ENCODE data around the gene MRPS22.
"Not testable (repeated sequence)": the region's sequence is repeated elsewhere in the genome, so short reads cannot be mapped to it uniquely, and the experiment has no call there.

Gene MRPS22

DNA sequence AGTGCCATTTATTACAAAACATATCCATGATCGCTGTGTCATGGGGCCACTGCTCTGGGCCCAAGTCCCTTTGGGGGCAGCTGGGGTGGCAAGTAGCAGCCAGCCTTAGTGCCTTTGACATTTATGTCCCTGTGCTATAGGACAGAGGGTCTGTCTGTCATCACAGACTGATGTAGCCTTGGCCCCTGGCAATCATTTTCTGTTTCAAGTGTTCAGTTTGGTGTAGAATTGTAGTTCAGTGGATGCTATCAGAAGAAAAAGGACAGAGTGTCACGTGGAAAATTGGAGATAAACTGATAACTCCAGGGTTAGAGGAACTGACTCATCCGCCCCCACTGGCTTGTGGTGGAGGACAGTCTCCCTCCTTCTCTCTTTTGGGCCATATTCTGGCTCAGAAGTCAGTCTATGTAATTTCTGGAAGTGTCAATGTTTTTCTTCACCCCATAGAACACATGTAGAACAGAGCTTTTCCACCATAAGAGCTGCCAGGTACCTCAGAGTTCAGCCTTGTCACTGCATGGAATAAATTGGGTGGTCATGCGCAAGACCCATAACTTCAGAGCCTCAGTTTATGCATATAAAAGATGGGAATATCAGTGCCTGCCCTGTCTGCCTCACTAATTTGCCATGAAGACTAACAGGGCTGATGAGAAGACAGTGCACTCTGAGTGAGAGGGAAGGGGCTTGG is 4.5 kb upstream of the MRPS22 start:
- no peak for DNase-seq (ENCODE audit: low spot score)

DNA sequence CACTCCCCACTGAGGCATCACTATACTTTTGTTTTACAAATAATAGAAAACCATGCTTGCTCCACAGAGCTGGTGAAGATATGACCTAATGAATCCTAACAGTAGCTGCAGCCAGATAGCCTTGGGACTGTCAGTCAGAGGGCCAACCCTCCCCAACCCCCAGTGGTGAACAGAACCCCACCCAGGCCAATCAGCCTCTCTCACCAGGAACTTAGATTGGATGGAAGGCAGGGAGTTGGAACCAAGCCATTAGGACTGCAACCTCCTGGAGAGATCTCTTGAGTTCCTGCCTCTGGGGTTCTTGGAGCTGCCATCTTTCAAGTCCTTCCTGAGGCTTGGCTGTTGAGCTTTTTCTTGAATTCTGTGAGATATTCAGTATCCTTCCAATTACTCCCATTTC is 3.0 kb upstream of the MRPS22 start:
- DNase-seq (ENCODE audit: low spot score), result no peak

- DNase-seq (ENCODE audit: low spot score), result no peak
These were observed 1.8 kb upstream of the MRPS22 start for GRCh38 chr3:139342054-139342453.

GRCh38 chr3:139346771-139347170 is 3.0 kb downstream of the MRPS22 start:
- DNase-seq (ENCODE audit: low spot score), result no peak

GRCh38 chr3:139353920-139354556 is 10.2 kb downstream of the MRPS22 start:
- DNase-seq (ENCODE audit: low spot score), result peak; percentile 83

- DNase-seq (ENCODE audit: low spot score), result no peak
These were observed 10.8 kb downstream of the MRPS22 start for GRCh38 chr3:139354661-139355060.

DNA sequence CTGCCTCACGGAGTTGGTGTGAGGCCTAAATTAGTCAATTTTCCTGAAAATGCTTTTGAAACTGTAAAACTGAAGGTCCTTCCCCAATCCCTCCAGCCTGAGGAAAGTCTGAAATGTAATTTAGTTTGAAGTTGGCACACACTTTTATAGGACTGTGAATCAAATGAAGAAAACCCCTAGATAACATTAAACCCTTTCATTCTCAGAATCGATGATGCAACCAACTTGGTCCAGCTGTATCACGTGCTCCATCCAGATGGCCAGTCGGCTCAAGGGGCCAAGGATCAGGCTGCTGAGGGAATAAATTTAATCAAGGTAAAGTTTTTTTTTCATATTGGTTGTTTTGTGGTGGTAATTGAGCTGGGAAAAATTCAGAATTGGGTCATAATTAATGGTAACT is 11.7 kb downstream of the MRPS22 start:
- no peak for DNase-seq (ENCODE audit: low spot score)

DNA sequence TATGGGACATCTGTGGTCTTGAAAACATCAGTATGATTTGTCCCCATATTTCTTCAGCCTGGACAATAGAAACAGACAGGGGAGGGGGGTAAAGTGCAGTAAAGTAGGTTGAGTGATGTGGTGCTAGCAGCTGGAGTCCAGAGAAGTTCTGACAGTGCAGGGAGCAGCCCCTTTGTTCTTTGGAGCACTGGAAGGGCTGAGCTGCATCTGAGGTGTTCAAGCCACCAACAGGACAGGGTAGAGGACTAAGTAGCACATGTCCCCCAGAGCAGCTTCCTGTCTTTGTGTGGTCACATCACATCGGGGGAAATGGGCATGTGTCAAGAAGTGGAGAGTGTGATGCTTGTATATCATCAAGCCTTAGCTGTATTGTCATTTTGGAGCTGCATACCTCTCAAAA is 12.1 kb downstream of the MRPS22 start:
- no peak for DNase-seq (ENCODE audit: low spot score)

GRCh38 chr3:139357899-139358298 is 14.1 kb downstream of the MRPS22 start:
- DNase-seq (ENCODE audit: low spot score), result no peak

GRCh38 chr3:139358841-139359562 is 15.2 kb downstream of the MRPS22 start:
- no peak for DNase-seq (ENCODE audit: low spot score)

GRCh38 chr3:139361276-139361675 is 17.5 kb downstream of the MRPS22 start:
- no peak for DNase-seq (ENCODE audit: low spot score)

DNA sequence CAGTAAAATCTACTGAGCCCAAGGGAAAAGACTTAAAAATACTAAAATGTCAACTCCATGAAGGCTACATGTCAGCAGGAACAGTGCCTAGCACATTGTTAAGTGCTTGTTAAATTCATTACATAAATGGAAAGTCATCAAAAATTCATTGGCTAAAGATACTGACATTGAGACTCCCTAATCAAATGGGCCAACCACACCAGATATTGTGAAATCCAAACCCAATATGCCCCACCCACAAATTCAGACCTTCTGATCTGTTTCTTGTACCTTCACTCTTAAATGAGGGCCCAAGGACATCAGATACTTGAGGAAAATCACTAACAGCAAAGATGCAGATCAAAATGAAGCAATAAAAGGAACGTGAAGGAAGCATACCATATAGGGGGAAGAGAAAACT is 20.7 kb downstream of the MRPS22 start:
- DNase-seq (ENCODE audit: low spot score), result no peak

GRCh38 chr3:139374099-139374498 is 30.3 kb downstream of the MRPS22 start:
- no peak for DNase-seq (ENCODE audit: low spot score)

- no peak for DNase-seq (ENCODE audit: low spot score)
These were observed 33.6 kb downstream of the MRPS22 start for GRCh38 chr3:139377378-139377777.

DNA sequence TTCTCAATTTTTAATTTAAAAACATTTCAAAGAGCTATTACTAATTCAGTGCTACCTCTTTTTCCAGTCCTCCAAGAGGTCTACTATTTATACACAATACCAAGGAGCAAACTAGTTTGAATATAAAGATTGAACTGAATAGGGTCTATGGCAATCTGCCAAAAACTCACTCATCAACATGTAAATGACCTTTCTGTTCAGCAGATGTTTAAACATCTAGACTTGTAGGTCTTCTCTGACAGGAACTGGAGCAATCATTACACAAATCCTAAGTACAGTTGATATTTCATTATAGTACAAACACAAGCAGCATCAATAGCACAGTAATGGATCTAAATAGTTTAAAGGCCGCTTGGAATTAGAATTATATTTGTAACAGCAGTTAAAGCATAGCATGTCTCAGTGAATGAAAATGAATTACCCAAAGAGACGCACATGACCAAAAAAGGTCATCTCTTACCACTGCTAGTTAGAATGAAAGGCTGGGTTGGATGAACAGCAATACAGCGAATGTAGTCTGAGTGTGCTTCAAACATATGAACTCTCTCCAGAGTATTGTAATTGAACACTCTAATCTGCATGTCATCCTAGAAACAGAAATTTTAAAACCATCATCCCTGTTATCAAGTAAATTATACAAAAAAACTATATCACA is 34.9 kb downstream of the MRPS22 start:
- no peak for DNase-seq (ENCODE audit: low spot score)

DNA sequence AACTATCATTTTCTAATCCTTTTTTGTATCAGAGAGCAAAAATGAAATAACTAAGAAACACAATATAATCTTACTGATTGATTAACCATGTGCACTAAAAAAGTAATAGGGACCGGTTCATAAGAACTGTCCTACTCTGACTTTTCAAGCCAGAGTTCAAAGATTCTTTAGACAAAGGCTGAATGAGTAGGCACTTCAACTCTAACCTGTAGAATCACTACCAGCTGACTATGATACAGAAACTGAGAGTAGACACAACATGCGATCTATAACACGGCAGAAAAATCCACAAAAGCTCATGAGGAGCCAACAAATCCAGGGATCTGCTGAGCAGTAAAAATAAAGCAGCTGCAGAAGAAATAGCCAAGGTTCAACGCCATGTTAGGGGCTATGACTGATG is 36.8 kb downstream of the MRPS22 start:
- DNase-seq (ENCODE audit: low spot score), result no peak

DNA sequence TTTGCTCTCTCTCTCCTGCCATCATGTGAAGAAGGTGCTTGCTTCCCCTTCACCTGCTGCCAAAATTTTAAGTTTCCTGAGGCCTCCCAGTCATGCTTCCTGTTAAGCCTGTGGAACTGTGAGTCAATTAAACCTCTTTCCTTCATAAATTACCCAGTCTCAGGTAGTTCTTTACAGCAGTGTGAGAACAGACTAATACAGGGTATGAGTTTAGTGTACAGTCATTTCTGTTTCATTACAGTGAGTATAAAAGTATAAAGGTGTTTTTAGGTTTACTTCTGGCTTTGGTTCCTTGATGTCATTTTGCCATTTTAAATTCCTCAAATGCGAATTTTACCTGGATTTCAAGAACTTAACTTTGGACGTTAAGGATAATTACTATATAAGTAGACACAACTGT is 38.5 kb downstream of the MRPS22 start:
- DNase-seq (ENCODE audit: low spot score), result not testable (repeated sequence)

DNA sequence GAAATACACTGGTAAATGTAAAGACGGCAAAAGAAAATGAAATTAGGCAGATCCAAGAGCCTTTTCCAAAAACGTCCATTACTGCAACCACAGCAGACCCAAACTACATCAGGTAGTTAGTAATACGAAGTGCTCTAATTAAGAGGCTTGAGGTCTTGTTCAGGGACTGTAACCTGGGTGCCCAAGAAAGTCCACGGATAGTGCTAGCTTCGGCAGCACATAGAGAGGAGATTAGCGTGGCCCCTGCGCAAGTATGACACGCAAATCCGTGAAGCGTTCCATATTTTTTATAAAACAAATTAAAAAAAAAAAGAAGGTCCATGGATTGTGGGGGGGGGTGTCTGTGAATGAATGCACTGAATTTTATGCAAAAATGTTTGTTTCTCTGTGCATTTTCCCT is 44.3 kb downstream of the MRPS22 start:
- peak; percentile 8 for DNase-seq (ENCODE audit: low spot score)

DNA sequence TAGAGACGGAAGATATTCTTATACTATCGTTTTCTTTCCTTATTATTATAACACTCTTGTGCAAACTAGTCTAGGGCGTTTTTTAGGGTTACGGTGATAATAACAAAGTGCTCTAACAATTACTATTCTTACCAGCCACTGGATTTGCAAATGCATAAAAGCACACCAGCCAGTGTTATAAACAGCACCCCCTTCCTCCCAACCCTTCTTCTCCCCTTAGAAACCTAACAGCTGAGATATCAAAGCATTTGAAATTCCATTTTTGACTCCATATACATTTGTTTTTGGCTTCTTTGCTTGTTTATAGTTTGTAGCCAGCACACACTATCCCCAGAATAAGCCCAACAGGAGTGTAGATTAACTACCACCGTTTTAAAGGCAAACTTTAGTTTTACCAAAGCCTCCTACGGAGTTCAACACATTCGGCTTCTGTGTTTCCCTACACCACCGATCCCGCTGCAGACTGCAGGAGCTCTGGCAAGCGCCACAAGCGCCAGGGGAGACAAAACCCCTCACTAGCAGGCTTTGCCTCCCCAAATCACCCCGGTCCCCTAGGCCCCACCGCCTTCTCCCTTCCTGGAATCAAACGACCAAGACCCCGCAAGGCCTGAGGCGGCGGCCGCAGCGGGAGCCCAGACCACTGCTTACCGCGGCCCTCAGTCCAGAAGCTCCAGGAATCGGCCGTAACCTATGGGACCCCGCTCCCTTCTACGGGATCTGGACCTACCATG is 45.2 kb downstream of the MRPS22 start:
- DNase-seq (ENCODE audit: low spot score), result peak; percentile 26

- peak; percentile 98 for DNase-seq (ENCODE audit: low spot score)
These were observed 45.9 kb downstream of the MRPS22 start, which contains the start of gene COPB2 for GRCh38 chr3:139389552-139390368. TSS of gene COPB2 (minus strand) at chr3:139389647. CDS start at chr3:139389550, 97 bp downstream.

DNA sequence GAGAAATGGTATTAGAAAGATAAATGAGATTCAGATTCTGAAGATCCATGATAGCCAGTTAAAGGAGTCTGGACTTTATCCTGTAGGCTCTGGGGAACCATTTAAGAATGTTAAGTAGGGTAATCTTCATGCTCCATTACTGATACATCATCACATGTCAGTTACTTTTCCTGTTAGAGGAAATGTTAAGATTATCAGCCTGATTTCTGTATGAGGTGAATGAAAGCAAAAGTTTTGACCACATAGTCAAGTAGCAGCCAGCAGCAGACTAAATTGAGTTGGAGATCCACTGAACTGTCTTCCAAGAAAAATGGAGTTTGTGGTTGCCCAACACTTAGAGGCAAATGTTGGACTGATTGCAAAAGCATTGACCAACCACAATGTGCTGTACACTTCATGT is 50.3 kb downstream of the MRPS22 start:
- DNase-seq (ENCODE audit: low spot score), result no peak

Measured in RKO (cell line).